ENCODE data around the gene MRPS6.

Gene MRPS6

DNA sequence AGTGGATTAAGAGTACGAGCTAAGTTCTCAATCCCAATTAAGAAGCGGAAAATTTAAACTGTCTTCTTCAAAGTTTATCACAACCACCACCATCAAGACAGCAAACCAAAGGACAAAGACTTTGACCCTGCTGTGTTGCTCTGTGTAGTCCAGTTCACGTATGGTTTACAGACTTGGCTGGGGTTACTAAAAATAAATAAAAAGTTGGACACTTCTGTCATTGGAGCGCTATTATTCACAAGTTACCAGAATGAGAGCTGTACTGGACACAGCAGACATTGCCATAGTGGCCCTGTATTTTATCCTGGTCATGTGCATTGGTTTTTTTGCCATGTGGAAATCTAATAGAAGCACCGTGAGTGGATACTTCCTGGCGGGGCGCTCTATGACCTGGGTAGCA, 21.6 kb downstream of the MRPS6 start:
- H3K27ac Mint-ChIP-seq, result no peak overlapping the region
- no peak overlapping the region for H3K4me3 Mint-ChIP-seq
- H3K27me3 Mint-ChIP-seq (ENCODE audit: low read depth), result no peaks in the 10 kb centered on the region
- no peaks in the 10 kb centered on the region for H3K9me3 Mint-ChIP-seq
- H3K4me1 Mint-ChIP-seq, result peaks cover 27% of the 10 kb centered on the region
- TF ChIP-seq, protein P1, sequence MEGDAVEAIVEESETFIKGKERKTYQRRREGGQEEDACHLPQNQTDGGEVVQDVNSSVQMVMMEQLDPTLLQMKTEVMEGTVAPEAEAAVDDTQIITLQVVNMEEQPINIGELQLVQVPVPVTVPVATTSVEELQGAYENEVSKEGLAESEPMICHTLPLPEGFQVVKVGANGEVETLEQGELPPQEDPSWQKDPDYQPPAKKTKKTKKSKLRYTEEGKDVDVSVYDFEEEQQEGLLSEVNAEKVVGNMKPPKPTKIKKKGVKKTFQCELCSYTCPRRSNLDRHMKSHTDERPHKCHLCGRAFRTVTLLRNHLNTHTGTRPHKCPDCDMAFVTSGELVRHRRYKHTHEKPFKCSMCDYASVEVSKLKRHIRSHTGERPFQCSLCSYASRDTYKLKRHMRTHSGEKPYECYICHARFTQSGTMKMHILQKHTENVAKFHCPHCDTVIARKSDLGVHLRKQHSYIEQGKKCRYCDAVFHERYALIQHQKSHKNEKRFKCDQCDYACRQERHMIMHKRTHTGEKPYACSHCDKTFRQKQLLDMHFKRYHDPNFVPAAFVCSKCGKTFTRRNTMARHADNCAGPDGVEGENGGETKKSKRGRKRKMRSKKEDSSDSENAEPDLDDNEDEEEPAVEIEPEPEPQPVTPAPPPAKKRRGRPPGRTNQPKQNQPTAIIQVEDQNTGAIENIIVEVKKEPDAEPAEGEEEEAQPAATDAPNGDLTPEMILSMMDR (IDR thresholded peaks at IDR 0.05; ENCODE audit: unreplicated experiment in 3 of 3), result no peak
- peaks cover 61% of the 10 kb centered on the region for H3K36me3 Mint-ChIP-seq (ENCODE audit: low read depth)

DNA sequence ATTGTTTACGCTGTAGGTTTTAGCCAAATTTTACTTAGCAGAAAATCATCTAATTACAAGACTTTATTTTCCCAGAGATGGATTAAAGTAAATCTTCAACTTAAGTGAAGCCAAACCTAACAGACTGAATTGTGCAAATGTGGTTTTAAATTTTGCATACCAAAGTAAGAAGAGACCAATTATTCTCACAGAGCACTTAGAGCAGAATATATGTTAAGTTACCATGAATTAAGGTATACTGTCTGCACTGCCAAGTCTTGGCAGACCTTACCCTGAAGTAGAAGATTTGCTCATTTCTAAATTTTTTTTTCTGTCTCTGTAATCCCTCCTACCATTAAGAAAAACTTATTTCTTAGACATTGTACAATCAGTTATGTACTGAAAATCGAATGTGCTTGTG, 24.1 kb downstream of the MRPS6 start:
- H3K27me3 Mint-ChIP-seq (ENCODE audit: low read depth), result no peaks in the 10 kb centered on the region

DNA sequence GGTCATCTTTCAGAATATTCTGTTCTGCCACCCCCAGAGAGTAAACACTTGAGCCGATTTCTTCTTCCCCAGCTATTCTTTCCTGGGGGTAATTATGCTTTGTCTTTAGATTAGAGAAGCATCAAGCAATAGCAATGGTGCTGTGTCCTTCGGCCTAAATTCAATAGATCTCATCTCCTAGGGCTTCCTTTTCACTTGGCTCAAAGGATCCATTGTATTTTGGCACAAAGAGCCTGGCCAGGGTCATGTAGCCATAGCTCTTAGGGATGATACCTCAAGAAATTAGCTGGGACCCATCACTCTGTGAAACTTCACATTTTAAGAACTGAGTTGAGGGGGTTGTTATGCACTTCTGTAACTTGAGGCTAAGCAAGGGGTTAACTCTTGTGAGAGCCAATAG, 27.0 kb downstream of the MRPS6 start:
- Mint-ChIP-seq H3K4me1 (peaks cover 10% of the 10 kb centered on the region), H3K4me3 (no peak overlapping the region), H3K27ac (no peak overlapping the region), H3K36me3 (ENCODE audit: low read depth) (peaks cover 66% of the 10 kb centered on the region), H3K27me3 (ENCODE audit: low read depth) (no peaks in the 10 kb centered on the region), H3K9me3 (no peaks in the 10 kb centered on the region)
- TF ChIP-seq, protein P1 (IDR thresholded peaks at IDR 0.05; ENCODE audit: unreplicated experiment in 3 of 3), result no peak

More for the DNA sequence above, 24.1 kb downstream of the MRPS6 start:
- Mint-ChIP-seq H3K9me3 (no peaks in the 10 kb centered on the region), H3K27ac (no peak overlapping the region), H3K36me3 (ENCODE audit: low read depth) (peaks cover 65% of the 10 kb centered on the region), H3K4me1 (peaks cover 19% of the 10 kb centered on the region), H3K4me3 (no peak overlapping the region)
- TF ChIP-seq, protein P1 (IDR thresholded peaks at IDR 0.05; ENCODE audit: unreplicated experiment in 3 of 3), result no peak

DNA sequence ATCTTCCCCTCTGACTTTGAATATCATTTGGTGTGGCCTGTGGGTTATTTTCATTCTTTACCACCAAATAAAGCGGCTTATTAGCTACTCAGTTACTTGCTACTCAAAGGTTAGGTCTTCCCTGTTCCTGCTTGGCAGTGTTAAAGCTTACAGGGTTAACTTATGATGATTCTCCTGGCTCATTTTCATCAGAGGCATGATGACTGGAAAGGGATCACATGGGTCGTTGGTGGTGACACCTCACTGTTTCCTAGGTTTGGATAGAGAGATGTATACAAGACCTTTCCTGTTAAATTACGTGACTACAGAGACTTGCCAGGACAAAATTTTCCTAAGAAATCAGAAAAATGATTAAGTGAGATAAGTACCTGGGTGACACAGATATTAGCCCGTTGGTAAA, 27.4 kb downstream of the MRPS6 start:
- Mint-ChIP-seq H3K27ac (no peak overlapping the region), H3K27me3 (ENCODE audit: low read depth) (no peaks in the 10 kb centered on the region), H3K4me3 (no peak overlapping the region), H3K9me3 (no peaks in the 10 kb centered on the region), H3K4me1 (peaks cover 10% of the 10 kb centered on the region), H3K36me3 (ENCODE audit: low read depth) (peaks cover 61% of the 10 kb centered on the region)
- TF ChIP-seq, protein P1 (IDR thresholded peaks at IDR 0.05; ENCODE audit: unreplicated experiment in 3 of 3), result no peak

DNA sequence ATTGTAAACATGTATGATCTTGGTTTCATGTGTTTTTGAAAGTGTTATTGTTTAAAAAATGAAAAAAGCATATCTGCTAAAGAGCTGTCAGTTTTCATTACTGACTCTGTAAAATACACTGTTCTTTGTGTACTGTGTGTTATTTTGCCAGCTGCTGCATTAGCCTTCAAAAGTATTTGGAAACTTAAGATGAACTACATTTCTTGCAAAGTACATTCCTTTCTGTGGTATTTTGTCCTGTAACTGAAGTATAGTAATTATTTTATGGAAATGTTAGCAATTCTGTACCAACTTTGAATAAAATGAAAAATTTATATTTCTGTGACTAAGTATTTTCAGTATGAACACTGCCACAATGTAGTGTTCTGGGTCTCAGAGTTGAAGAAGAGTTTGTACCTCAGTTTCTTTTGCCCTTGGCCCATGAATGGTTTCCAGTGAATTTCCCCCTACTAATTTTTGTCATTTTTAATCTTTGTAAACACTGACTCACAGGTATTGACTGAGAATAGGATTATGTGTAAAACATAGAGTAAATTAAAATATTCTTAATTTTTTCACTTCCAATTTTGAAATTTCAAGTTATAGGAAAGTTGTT, 32.7 kb downstream of the MRPS6 start:
- H3K4me1 Mint-ChIP-seq, result peaks cover 6% of the 10 kb centered on the region
- TF ChIP-seq, protein P1 (IDR thresholded peaks at IDR 0.05; ENCODE audit: unreplicated experiment in 3 of 3), result no peak
- H3K9me3 Mint-ChIP-seq, result no peaks in the 10 kb centered on the region
- H3K27ac Mint-ChIP-seq, result no peak overlapping the region
- no peak overlapping the region for H3K4me3 Mint-ChIP-seq
- H3K27me3 Mint-ChIP-seq (ENCODE audit: low read depth), result no peaks in the 10 kb centered on the region
- peaks cover 45% of the 10 kb centered on the region for H3K36me3 Mint-ChIP-seq (ENCODE audit: low read depth)

DNA sequence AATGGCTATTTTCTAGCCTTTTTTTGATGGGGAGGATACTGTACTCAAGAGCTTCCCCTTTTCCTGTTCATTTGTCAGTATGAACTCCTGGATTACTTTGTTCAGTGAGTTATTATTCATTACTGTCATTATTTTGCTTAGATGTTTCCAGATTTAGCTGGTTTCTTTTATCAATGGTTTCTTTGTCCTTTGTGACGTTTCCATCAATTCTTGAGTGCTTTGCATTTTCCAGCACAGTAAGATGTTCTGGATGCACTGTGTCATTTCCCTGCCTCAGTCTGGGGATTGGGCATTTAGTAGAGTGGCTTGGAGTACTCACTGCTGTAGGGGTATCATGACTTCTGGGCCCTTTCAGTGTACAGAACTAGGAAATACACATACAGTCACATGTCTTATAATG, 34.2 kb downstream of the MRPS6 start:
- Mint-ChIP-seq H3K4me3 (no peak overlapping the region), H3K27me3 (ENCODE audit: low read depth) (no peaks in the 10 kb centered on the region), H3K36me3 (ENCODE audit: low read depth) (peaks cover 45% of the 10 kb centered on the region), H3K27ac (no peak overlapping the region), H3K9me3 (no peaks in the 10 kb centered on the region), H3K4me1 (peaks cover 6% of the 10 kb centered on the region)
- TF ChIP-seq, protein P1 (IDR thresholded peaks at IDR 0.05; ENCODE audit: unreplicated experiment in 3 of 3), result no peak
